GM23338 (cell line): Measurements from ENCODE around the gene PDK3.

ENCODE experiments used
- CTCF ChIP-seq, 2 experiments: fragments of 200-600 bp in 1 of 2; sonication (generic) in 1 of 2; conservative IDR thresholded peaks; 2 replicates each; pipeline versions ENCODE4 v1.5.1 to v1.6.1; 2016 to 2017; ENCODE audit warnings: antibody characterized with exemption in 2 of 2, low read depth in 2 of 2, mild to moderate bottlenecking in 2 of 2, moderate library complexity in 1 of 2
- EZH2 ChIP-seq: fragments of 200-600 bp; sonication (generic); IDR thresholded peaks from one replicate; pipeline ENCODE4 v1.8.0; 2017; ENCODE audit warnings: antibody characterized with exemption, mild to moderate bottlenecking, low read depth; ENCODE audit not compliant: unreplicated experiment
- EZH2phosphoT487 ChIP-seq: fragments of 200-600 bp; sonication (generic); IDR thresholded peaks from one replicate; pipeline ENCODE4 v1.8.1; 2018; ENCODE audit warnings: antibody characterized with exemption; ENCODE audit not compliant: unreplicated experiment
- JUNB ChIP-seq: IDR thresholded peaks from one replicate; pipeline ENCODE4 v1.6.1; 2016; ENCODE audit warnings: antibody characterized with exemption; ENCODE audit not compliant: unreplicated experiment
- POLR2AphosphoS5 ChIP-seq: IDR thresholded peaks from 2 replicates; pipeline ENCODE4 v1.6.1; 2016; ENCODE audit warnings: antibody characterized with exemption, low read depth
- REST ChIP-seq: IDR thresholded peaks from one replicate; pipeline ENCODE4 v1.6.1; 2018; ENCODE audit warnings: antibody characterized with exemption; ENCODE audit not compliant: unreplicated experiment
- STAT1 ChIP-seq: IDR thresholded peaks from one replicate; pipeline ENCODE4 v1.6.1; 2016; ENCODE audit warnings: antibody characterized with exemption; ENCODE audit not compliant: unreplicated experiment

GRCh38 chrX:24567169-24567568, 102.1 kb downstream of the PDK3 start:
- TF ChIP-seq CTCF (conservative IDR thresholded peaks at IDR 0.05; ENCODE audit: low read depth in 2 of 2) (no peak), JUNB (no peak), EZH2 (no peak), REST (no peak), EZH2phosphoT487 (no peak), POLR2AphosphoS5 (no peak), STAT1 (no peak)
